Spleen (tissue), 7 donors: ENCODE measurements around the gene SDSL.

Experiments
- CTCF ChIP-seq, 11 experiments: fragments of 200-600 bp in 7 of 11; fragments of 450-650 bp in 4 of 11; sonication (generic) in 4 of 11; IDR thresholded peaks in 8 of 11; conservative IDR thresholded peaks in 3 of 11; 1 replicate in 7 of 11; 2 replicates in 4 of 11; pipeline versions ENCODE4 v1.4.0 to v1.8.0; 2016 to 2021; ENCODE audit warnings: antibody characterized with exemption in 11 of 11, inconsistent platforms in 4 of 11, mild to moderate bottlenecking in 1 of 11
- POLR2AphosphoS5 ChIP-seq, 3 donors: sonication (generic); formaldehyde crosslinking; IDR thresholded peaks; one replicate each; pipeline ENCODE4 v1.5.1; 2017; ENCODE audit warnings: antibody characterized with exemption in 3 of 3
- donor health status: DM: no; HTN: no; CAD: no; lungs with moderate emphysema.
- donor health status: DM: no; HTN: no; CAD: no.
- donor health status: DM: no; HTN: no; CAD: no.

DNA sequence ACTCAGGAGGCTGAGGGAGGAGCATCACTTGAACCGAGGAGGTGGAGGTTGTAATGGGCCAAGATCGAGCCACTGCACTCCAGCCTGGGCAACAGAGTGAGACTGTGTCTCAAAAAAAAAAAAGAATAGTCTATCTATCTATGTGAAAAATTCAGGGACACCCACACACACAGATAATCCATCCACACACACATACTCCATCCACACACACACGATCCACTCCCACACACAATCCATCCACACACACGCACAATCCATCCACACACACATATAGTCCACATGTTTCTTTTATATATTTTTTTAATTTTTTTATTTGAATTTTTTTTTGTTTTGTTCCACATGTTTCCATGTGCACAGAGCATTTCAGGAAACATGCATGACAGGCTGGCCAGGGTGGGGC is 21.8 kb upstream of the SDSL start:
- no peak for TF ChIP-seq CTCF (IDR thresholded peaks at IDR 0.05 in 8 of 11, conservative IDR thresholded peaks at IDR 0.05 in 3 of 11)
- TF ChIP-seq POLR2AphosphoS5 (IDR thresholded peaks at IDR 0.05), result no peak
